Right lobe of liver (tissue), 6 donors: Measurements from ENCODE around the gene NF1. TPM values are rescaled to one million over a fixed set of nuclear protein-coding genes. Genes with fewer than 3 reads are reported as not detected.

ENCODE experiments used
- ATAC-seq, 4 donors: fragments of 200-7000 bp; cut with Tn5 transposase; one replicate each; pipeline ENCODE4 v1.9.1; 2020; ENCODE audit warnings: mild to moderate bottlenecking in 4 of 4, moderate library complexity in 4 of 4
- DNase-seq, 3 donors: peaks; one replicate each; pipeline ENCODE4 v3.0.0-alpha.2; 2020
- H3K27ac ChIP-seq, 3 donors: fragments of 200-600 bp; one replicate each; pipeline ENCODE4 v1.8.0; 2022
- H3K27me3 ChIP-seq, 2 donors: fragments of 200-600 bp; one replicate each; pipeline ENCODE4 v1.8.0; 2022
- H3K36me3 ChIP-seq, 4 donors: fragments of 200-600 bp; sonication (generic) in 1 of 4; one replicate each; pipeline versions ENCODE4 v1.5.1 to v1.8.0; 2017 to 2022; ENCODE audit warnings: control low read depth in 1 of 4
- H3K4me1 ChIP-seq, 4 donors: fragments of 200-600 bp; sonication (generic) in 1 of 4; one replicate each; pipeline versions ENCODE4 v1.5.1 to v1.8.0; 2017 to 2022; ENCODE audit warnings: control low read depth in 1 of 4
- H3K4me3 ChIP-seq, 3 donors: fragments of 200-600 bp; one replicate each; pipeline ENCODE4 v1.8.0; 2022
- H3K9me3 ChIP-seq, 4 donors: fragments of 200-600 bp; sonication (generic) in 1 of 4; one replicate each; pipeline versions ENCODE4 v1.5.1 to v1.8.0; 2017 to 2022; ENCODE audit warnings: control low read depth in 1 of 4
- CTCF ChIP-seq, 4 donors: fragments of 200-600 bp in 3 of 4; fragments of 450-650 bp in 1 of 4; IDR thresholded peaks; one replicate each; pipeline versions ENCODE4 v1.5.1 to v1.8.0; 2016 to 2022; ENCODE audit warnings: antibody characterized with exemption in 4 of 4, mild to moderate bottlenecking in 2 of 4
- POLR2A ChIP-seq: fragments of 450-650 bp; IDR thresholded peaks from one replicate; pipeline ENCODE4 v1.6.1; 2017; ENCODE audit warnings: antibody characterized with exemption, mild to moderate bottlenecking
- WGBS: methylation state at CpG from one replicate; pipeline ENCODE4 v1.1.6; 2018; ENCODE audit warnings: low coverage, low lambda C conversion rate; ENCODE audit not compliant: insufficient coverage; ENCODE audit errors: missing lambda C conversion rate; 5-methylcytosine and 5-hydroxymethylcytosine counted together
- intact Hi-C, 2 donors: fragments of 100-400 bp; cut with DNase I; formaldehyde crosslinking; loops; one replicate each; pipeline versions ENCODE4 v1.11.2 to v1.14.1; 2022
- total RNA-seq, 6 experiments: library from RNA; depleted of rRNA in 2 of 6; stranded (reverse); fragments of >200 nt in 2 of 6; fragmentation: NEBNext Ultra II Directional in 3 of 6; extraction: Animal tissue kit (Norgen Biotek cat#: 25700) in 3 of 6; gene quantifications; one replicate each; pipeline versions ENCODE4 v1.1.0 to v1.2.4, GENCODE V29; 2016 to 2023
- donor health status: DM: no; HTN: yes; CAD: no.
- donor health status: DM: no; HTN: no; CAD: no.
- donor health status: DM: no; HTN: no; CAD: no.
- donor health status: DM: no; HTN: yes; CAD: no.
- donor health status: DM: no; HTN: yes; CAD: no.

Gene NF1
- total RNA-seq, 6 experiments from 2014 or later: 26.6 to 35.3 (median 30.0) TPM

- ATAC-seq (no peak), DNase-seq (no peak)
- Histone ChIP-seq H3K4me3 (no peak overlapping the region), H3K27ac (no peak overlapping the region), H3K9me3 (no peaks in the 10 kb centered on the region), H3K36me3 (no peaks in the 10 kb centered on the region), H3K27me3 (no peaks in the 10 kb centered on the region), H3K4me1 (no peaks in the 10 kb centered on the region)
- intact Hi-C loops: no loop called here
- WGBS: 83% methylated on average over 4 of the region's 7 CpGs
- no peak for TF ChIP-seq CTCF (IDR thresholded peaks at IDR 0.05)
- TF ChIP-seq POLR2A: no peak
Measured at GRCh38 chr17:31385428-31386285, 290.9 kb downstream of the NF1 start.

- WGBS: 66% methylated on average over 3 of the region's 3 CpGs
- no peak for ATAC-seq
Measured at GRCh38 chr17:31386542-31387075, 291.8 kb downstream of the NF1 start.

DNA sequence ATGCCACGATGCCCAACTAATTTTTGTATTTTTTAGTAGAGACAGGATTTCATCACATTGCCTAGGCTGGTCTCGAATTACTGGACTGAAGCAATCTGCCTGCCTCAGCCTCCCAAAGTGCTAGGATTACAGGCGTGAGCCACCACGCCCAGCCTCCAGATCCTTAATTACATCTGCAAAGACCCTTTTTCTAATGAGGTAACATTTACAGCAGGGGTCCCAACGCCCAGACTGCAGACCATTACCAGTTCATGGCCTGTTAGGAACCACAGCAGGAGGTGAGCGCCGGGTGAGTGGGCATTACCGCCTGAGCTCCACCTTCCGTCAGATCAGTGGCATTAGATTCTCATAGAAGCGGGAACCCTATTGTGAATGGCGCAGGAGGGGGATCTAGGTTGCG, 292.7 kb downstream of the NF1 start:
- no peaks in the 10 kb centered on the region for H3K36me3 ChIP-seq
- no peak for ATAC-seq
- H3K27me3 ChIP-seq: no peaks in the 10 kb centered on the region
- TF ChIP-seq CTCF (IDR thresholded peaks at IDR 0.05) (no peak), POLR2A (no peak)
- intact Hi-C loops: no loop called here
- H3K4me1 ChIP-seq: peaks cover 0 to 5% (median 0%) of the 10 kb centered on the region in 4 donors
- no peaks in the 10 kb centered on the region for H3K9me3 ChIP-seq
- no peak overlapping the region for H3K4me3 ChIP-seq
- WGBS: 81% methylated on average over 4 of the region's 12 CpGs
- no peak overlapping the region for H3K27ac ChIP-seq
- DNase-seq: no peak

More at GRCh38 chr17:31386542-31387075, 291.8 kb downstream of the NF1 start:
- Histone ChIP-seq H3K27ac (no peak overlapping the region), H3K36me3 (no peaks in the 10 kb centered on the region), H3K27me3 (no peaks in the 10 kb centered on the region), H3K4me1 (no peaks in the 10 kb centered on the region), H3K4me3 (no peak overlapping the region), H3K9me3 (no peaks in the 10 kb centered on the region)
- intact Hi-C loops: no loop called here
- no peak for DNase-seq
- no peak for TF ChIP-seq POLR2A
- no peak for TF ChIP-seq CTCF (IDR thresholded peaks at IDR 0.05)

DNA sequence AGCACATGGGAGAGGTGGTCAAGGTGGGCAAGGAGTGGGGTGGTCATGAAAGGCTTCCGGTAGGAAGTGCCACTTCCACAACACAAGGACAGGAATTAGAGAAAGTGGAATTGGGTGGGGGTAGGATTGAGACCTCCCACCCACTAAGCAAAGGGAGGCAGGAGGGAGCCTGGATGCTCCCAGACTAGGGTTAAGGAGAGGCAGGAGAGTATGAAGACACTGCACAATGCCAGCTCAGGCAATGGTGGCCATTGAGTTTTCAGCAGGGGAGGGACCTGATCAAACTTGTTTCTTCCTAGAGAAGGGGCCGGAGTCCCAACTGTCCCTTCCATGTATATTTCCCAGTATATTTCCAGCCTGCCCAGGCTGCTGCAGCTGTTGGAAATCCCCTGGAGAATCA, 293.6 kb downstream of the NF1 start:
- DNase-seq: no peak
- WGBS: 50% methylated on average over 1 of the region's 2 CpGs

More for the DNA sequence above, 293.6 kb downstream of the NF1 start:
- no peak for ATAC-seq
- no peaks in the 10 kb centered on the region for H3K27me3 ChIP-seq
- H3K4me1 ChIP-seq: peaks cover 0 to 5% (median 0%) of the 10 kb centered on the region in 4 donors
- no peak for TF ChIP-seq CTCF (IDR thresholded peaks at IDR 0.05)
- no peak for TF ChIP-seq POLR2A
- no peaks in the 10 kb centered on the region for H3K9me3 ChIP-seq
- no peak overlapping the region for H3K27ac ChIP-seq
- no peak overlapping the region for H3K4me3 ChIP-seq
- H3K36me3 ChIP-seq: no peaks in the 10 kb centered on the region
- intact Hi-C loops: no loop called here
